ENCODE results near the gene KCNF1.

KCNF1 gene

GRCh38 chr2:10961490-10961875, 49.7 kb downstream of the KCNF1 start:
- no peaks in the 10 kb centered on the region for H3K27me3 ChIP-seq (replicated peaks; ENCODE audit: control insufficient read depth, insufficient read depth, low read length, poor library complexity, severe bottlenecking)
- H3K9me3 ChIP-seq (ENCODE audit: control insufficient read depth, low read length), result no peaks in the 10 kb centered on the region
- no peak overlapping the region for H3K27ac ChIP-seq (ENCODE audit: insufficient read depth, low read length, poor library complexity, severe bottlenecking)
- no peaks in the 10 kb centered on the region for H3K36me3 ChIP-seq (ENCODE audit: control insufficient read depth, insufficient read depth, low read length)
- no peak overlapping the region for H3K4me3 ChIP-seq (ENCODE audit: insufficient read depth, low read depth, low read length, poor library complexity, severe bottlenecking)
- H3K4me1 ChIP-seq (ENCODE audit: control insufficient read depth, insufficient read depth, low read length, poor library complexity, severe bottlenecking), result no peaks in the 10 kb centered on the region
- no peak for DNase-seq

DNA sequence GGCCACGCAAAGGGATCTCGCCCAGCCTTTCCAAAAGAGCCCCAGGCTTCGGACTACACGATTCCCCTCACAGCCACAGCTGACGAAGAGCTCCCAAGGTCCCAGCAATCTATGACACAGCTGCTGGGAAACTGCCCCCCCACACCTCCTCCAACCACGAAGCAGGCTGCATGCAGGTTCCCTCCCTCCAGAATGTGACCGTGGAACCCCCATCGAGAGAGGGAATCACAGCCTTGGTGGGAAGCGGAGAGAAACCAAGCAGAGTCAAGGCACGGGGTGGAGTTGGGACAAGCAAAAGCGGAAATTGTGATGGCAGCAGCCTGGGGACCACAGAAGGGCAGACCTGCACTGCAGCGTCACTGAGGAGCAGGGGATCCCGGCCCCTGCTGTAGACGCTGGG, 50.3 kb downstream of the KCNF1 start:
- DNase-seq, result no peak
- no peak overlapping the region for H3K4me3 ChIP-seq (ENCODE audit: insufficient read depth, low read depth, low read length, poor library complexity, severe bottlenecking)
- H3K9me3 ChIP-seq (ENCODE audit: control insufficient read depth, low read length), result no peaks in the 10 kb centered on the region
- no peak overlapping the region for H3K27ac ChIP-seq (ENCODE audit: insufficient read depth, low read length, poor library complexity, severe bottlenecking)
- no peaks in the 10 kb centered on the region for H3K36me3 ChIP-seq (ENCODE audit: control insufficient read depth, insufficient read depth, low read length)
- no peaks in the 10 kb centered on the region for H3K27me3 ChIP-seq (replicated peaks; ENCODE audit: control insufficient read depth, insufficient read depth, low read length, poor library complexity, severe bottlenecking)
- H3K4me1 ChIP-seq (ENCODE audit: control insufficient read depth, insufficient read depth, low read length, poor library complexity, severe bottlenecking), result no peaks in the 10 kb centered on the region

GRCh38 chr2:10963155-10963554, 51.4 kb downstream of the KCNF1 start:
- H3K9me3 ChIP-seq (ENCODE audit: control insufficient read depth, low read length), result no peaks in the 10 kb centered on the region
- H3K4me3 ChIP-seq (ENCODE audit: insufficient read depth, low read depth, low read length, poor library complexity, severe bottlenecking), result no peak overlapping the region
- no peaks in the 10 kb centered on the region for H3K36me3 ChIP-seq (ENCODE audit: control insufficient read depth, insufficient read depth, low read length)
- DNase-seq, result no peak
- no peak overlapping the region for H3K27ac ChIP-seq (ENCODE audit: insufficient read depth, low read length, poor library complexity, severe bottlenecking)
- no peaks in the 10 kb centered on the region for H3K27me3 ChIP-seq (replicated peaks; ENCODE audit: control insufficient read depth, insufficient read depth, low read length, poor library complexity, severe bottlenecking)
- H3K4me1 ChIP-seq (ENCODE audit: control insufficient read depth, insufficient read depth, low read length, poor library complexity, severe bottlenecking), result no peaks in the 10 kb centered on the region
